GM23248 (cell line): ENCODE measurements around the gene HSD17B13.

ENCODE experiments used
- EZH2 ChIP-seq: fragments of 200-600 bp; sonication (generic); IDR thresholded peaks from 2 replicates; pipeline ENCODE4 v1.6.1; 2018; ENCODE audit warnings: antibody characterized with exemption, mild to moderate bottlenecking; ENCODE audit not compliant: insufficient read depth, poor library complexity, severe bottlenecking
- EZH2phosphoT487 ChIP-seq: fragments of 200-600 bp; sonication (generic); IDR thresholded peaks from 2 replicates; pipeline ENCODE4 v1.6.1; 2018; ENCODE audit warnings: antibody characterized with exemption, moderate library complexity, mild to moderate bottlenecking, low read depth; ENCODE audit not compliant: insufficient read depth

- no peak for TF ChIP-seq EZH2
- TF ChIP-seq EZH2phosphoT487 = no peak
Measured at GRCh38 chr4:87354168-87355102, 31.8 kb upstream of the HSD17B13 start.
